NCI-H2171 treated with DMSO at 0.1 percent for 48 hours (cell line): ENCODE data around the gene WASF2.

Experiments used
- DNase-seq: peaks from one replicate; lab custom pipeline; 2025; lab: John Stamatoyannopoulos, UW

Gene WASF2

GRCh38 chr1:27377760-27378495, 112.0 kb downstream of the WASF2 start:
- peak; percentile 83 for DNase-seq

GRCh38 chr1:27374362-27375086, 115.4 kb downstream of the WASF2 start, which contains the start of gene FCN3:
TSS of gene FCN3 (minus strand) at chr1:27374824. CDS start at chr1:27374818, 6 bp downstream.
- DNase-seq, result no peak

GRCh38 chr1:27372808-27373690, 116.9 kb downstream of the WASF2 start:
- no peak for DNase-seq

GRCh38 chr1:27372022-27372807, 117.8 kb downstream of the WASF2 start:
- no peak for DNase-seq

- DNase-seq, result no peak
Measured at GRCh38 chr1:27368869-27369582, 120.9 kb downstream of the WASF2 start.

GRCh38 chr1:27367160-27367650, 122.8 kb downstream of the WASF2 start:
- DNase-seq, result no peak

GRCh38 chr1:27366411-27367159, 123.4 kb downstream of the WASF2 start, which contains the start of gene MAP3K6:
TSS of gene MAP3K6 (minus strand) at chr1:27366961. CDS start at chr1:27366597, 364 bp downstream.
- peak; percentile 84 for DNase-seq

GRCh38 chr1:27366113-27366410, 123.9 kb downstream of the WASF2 start:
- peak; percentile 70 for DNase-seq

- DNase-seq, result peak; percentile 85
Measured at GRCh38 chr1:27365372-27366112, 124.4 kb downstream of the WASF2 start.

GRCh38 chr1:27364696-27365371, 125.1 kb downstream of the WASF2 start:
- DNase-seq, result no peak

- DNase-seq, result no peak
Measured at GRCh38 chr1:27363766-27364695, 125.9 kb downstream of the WASF2 start.

- DNase-seq, result no peak
Measured at GRCh38 chr1:27361553-27361952, 128.4 kb downstream of the WASF2 start.

GRCh38 chr1:27361044-27361402, 128.9 kb downstream of the WASF2 start:
- DNase-seq, result no peak

GRCh38 chr1:27360159-27361043, 129.6 kb downstream of the WASF2 start:
- DNase-seq, result no peak

- no peak for DNase-seq
Measured at GRCh38 chr1:27359822-27360158, 130.2 kb downstream of the WASF2 start.

- no peak for DNase-seq
Measured at GRCh38 chr1:27358928-27359313, 131.0 kb downstream of the WASF2 start.
